Body of pancreas (tissue), 4 donors: ENCODE measurements around the gene PLEKHB1. TPM values are rescaled to one million over a fixed set of nuclear protein-coding genes. Genes with fewer than 3 reads are reported as not detected.
A peak's percentile ranks its signal among the peaks of the same experiment; 100 is the strongest.

Experiments used
- ATAC-seq: fragments of 150-250 bp; one replicate; pipeline ENCODE4 v1.9.1; 2016
- DNase-seq, 4 donors: peaks; one replicate each; pipeline ENCODE4 v3.0.0-alpha.2; 2019
- H3K27ac ChIP-seq, 4 donors: fragments of 200-600 bp; sonication (generic); 1 replicate in 3 of 4; 2 replicates in 1 of 4; pipeline versions ENCODE4 v1.5.1 to v1.6.1; 2016 to 2019; ENCODE audit warnings: mild to moderate bottlenecking in 1 of 4, mixed read lengths in 1 of 4, moderate library complexity in 1 of 4
- H3K27me3 ChIP-seq, 2 donors: fragments of 200-600 bp; sonication (generic); one replicate each; pipeline ENCODE4 v1.6.0; 2016; ENCODE audit warnings: mild to moderate bottlenecking in 1 of 2
- H3K36me3 ChIP-seq, 2 donors: fragments of 200-600 bp; sonication (generic); replicated peaks in 1 of 2; 2 replicates each; pipeline ENCODE4 v1.5.1; 2016; ENCODE audit warnings: low read depth in 2 of 2; ENCODE audit not compliant: insufficient read depth in 1 of 2
- H3K4me1 ChIP-seq: fragments of 200-600 bp; sonication (generic); one replicate; pipeline ENCODE4 v1.6.0; 2016
- H3K4me3 ChIP-seq, 2 donors: fragments of 200-600 bp; sonication (generic); 1 replicate in 1 of 2; 2 replicates in 1 of 2; pipeline ENCODE4 v1.5.1; 2016 to 2019
- H3K9me3 ChIP-seq, 3 donors: fragments of 200-600 bp; sonication (generic); 1 replicate in 2 of 3; 2 replicates in 1 of 3; pipeline ENCODE4 v1.5.1; 2016
- CTCF ChIP-seq, 7 experiments: fragments of 450-650 bp in 4 of 7; fragments of 200-600 bp in 3 of 7; sonication (generic) in 3 of 7; IDR thresholded peaks; one replicate each; pipeline ENCODE4 v1.5.1; 2016 to 2019; ENCODE audit warnings: antibody characterized with exemption in 7 of 7
- POLR2A ChIP-seq, 3 donors: fragments of 450-650 bp; IDR thresholded peaks; one replicate each; pipeline ENCODE4 v1.6.1; 2016; ENCODE audit warnings: antibody characterized with exemption in 3 of 3, mild to moderate bottlenecking in 2 of 3
- WGBS, 2 donors: methylation state at CpG; one replicate each; pipeline ENCODE4 v1.1.5; 2017; 5-methylcytosine and 5-hydroxymethylcytosine counted together
- intact Hi-C: fragments of 100-400 bp; cut with DNase I; formaldehyde crosslinking; loops from one replicate; pipeline ENCODE4 v1.15.1; 2023
- total RNA-seq, 2 donors: library from RNA; depleted of rRNA; stranded (reverse); fragments of >200 nt; gene quantifications; one replicate each; pipeline ENCODE4 v1.1.0, GENCODE V29; 2016

Gene PLEKHB1
- total RNA-seq, 2 donors from 2014 or later: 22.4 to 42.5 TPM

DNA sequence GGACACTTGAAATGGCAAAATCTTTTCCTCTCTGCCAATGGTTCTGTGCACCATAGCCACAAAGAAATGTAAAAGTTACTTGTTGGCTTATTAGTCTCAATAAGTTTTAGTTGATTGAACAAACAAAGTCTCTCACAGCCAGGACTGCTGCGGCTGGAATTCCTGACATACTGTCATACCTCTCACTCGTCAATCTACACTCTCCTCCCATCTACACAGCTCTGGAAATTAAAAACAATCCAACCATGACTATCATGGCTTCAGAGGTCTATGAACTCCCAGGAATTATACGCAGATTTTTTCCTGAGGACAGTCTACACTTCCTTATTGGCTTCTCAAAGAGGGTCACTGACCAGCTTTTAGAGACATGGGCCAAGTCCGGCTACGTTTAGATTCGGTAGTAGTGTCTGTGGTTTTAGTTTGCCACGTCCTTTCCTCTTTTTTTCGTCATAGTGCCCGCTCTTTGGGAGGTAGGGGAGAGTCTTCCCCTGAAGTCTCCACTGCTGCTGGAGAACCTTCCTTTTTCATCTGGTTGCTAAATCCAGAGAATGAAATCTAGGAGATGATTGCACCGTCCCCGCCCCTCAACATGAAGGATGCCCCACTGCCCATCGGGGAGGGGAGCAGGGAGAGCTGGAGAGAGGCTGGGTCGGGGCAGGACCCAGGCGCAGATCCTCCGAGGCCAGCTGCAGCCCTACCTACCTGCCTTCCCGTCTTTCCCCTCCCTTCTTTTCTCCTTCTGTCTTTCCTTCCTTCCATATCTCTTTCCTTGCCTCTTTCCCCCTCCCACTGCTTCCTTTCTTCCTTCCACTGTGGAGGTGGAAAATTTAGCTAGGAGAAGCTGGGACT is 1.0 kb upstream of the PLEKHB1 start:
- peaks cover 7% of the 10 kb centered on the region for H3K4me1 ChIP-seq
- 55 to 56% methylated on average over 16 of the region's 16 CpGs for WGBS, 2 donors
- TF ChIP-seq POLR2A (IDR thresholded peaks at IDR 0.05) (no peak), CTCF (IDR thresholded peaks at IDR 0.05) (no peak)
- no peak overlapping the region for H3K4me3 ChIP-seq
- DNase-seq (no peak), ATAC-seq (no peak)
- no peaks in the 10 kb centered on the region for H3K27me3 ChIP-seq
- H3K27ac ChIP-seq: no peak overlapping the region
- intact Hi-C loops: no loop called here
- H3K9me3 ChIP-seq: no peaks in the 10 kb centered on the region
- no peaks in the 10 kb centered on the region for H3K36me3 ChIP-seq

DNA sequence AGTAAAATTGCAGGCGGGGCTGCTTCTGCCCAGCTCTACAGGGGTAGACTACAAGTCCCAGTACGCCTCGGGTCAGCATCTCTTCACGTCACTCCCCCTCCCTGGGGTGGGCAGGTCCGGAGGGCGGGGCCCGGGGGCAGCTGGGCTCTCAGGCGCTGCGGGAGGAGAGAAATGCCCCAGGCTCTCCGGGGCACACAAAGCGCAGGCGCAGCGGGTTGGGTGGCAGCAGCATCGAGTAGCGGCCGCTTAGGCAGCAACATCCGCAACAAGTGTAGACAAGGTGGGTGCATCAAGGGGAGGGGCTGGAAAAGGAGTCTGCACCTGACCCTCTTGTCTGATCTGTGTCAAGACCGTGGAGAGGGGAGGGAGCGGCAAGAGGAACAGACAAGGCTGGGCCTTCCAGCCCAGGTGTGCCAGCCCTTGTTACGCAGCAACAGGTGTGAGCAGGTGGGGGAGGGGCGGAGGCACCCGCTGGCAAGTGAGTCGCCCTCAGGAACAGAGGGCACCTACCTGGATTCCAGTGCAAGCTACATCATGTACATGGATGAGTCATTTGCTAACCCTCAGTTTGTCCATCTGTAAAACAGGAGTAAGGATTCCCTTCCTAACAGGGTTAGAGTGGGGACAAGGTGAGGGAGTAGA is 1.2 kb downstream of the PLEKHB1 start:
- Histone ChIP-seq H3K4me1 (peaks cover 18% of the 10 kb centered on the region), H3K9me3 (no peaks in the 10 kb centered on the region), H3K27me3 (no peaks in the 10 kb centered on the region), H3K27ac (peak overlapping the region; percentile 4 to 62 (median 55)), H3K36me3 (no peaks in the 10 kb centered on the region), H3K4me3 (no peak overlapping the region)
- intact Hi-C loops: no loop called here
- 3 to 8% methylated on average over 21 to 23 of the region's 23 CpGs for WGBS, 2 donors
- ATAC-seq (peak; percentile 96), DNase-seq (peak; percentile 92 to 95 (median 94))
- peak in 1 of 7 experiments; percentile 3 for TF ChIP-seq CTCF (IDR thresholded peaks at IDR 0.05)
- peak; percentile 16 to 61 (median 55) for TF ChIP-seq POLR2A (IDR thresholded peaks at IDR 0.05)

GRCh38 chr11:73648121-73648520 is 1.7 kb downstream of the PLEKHB1 start:
- H3K9me3 ChIP-seq: no peaks in the 10 kb centered on the region
- no peak for ATAC-seq
- TF ChIP-seq POLR2A (IDR thresholded peaks at IDR 0.05) (no peak), CTCF (IDR thresholded peaks at IDR 0.05) (no peak)
- intact Hi-C loops: no loop called here
- H3K4me1 ChIP-seq: peaks cover 18% of the 10 kb centered on the region
- H3K4me3 ChIP-seq: no peak overlapping the region
- peak overlapping the region in 3 of 4 donors; percentile 4 to 59 (median 51) for H3K27ac ChIP-seq
- DNase-seq: no peak
- no peaks in the 10 kb centered on the region for H3K27me3 ChIP-seq
- H3K36me3 ChIP-seq: no peaks in the 10 kb centered on the region
- 83 to 90% methylated on average over 9 of the region's 9 CpGs for WGBS, 2 donors

DNA sequence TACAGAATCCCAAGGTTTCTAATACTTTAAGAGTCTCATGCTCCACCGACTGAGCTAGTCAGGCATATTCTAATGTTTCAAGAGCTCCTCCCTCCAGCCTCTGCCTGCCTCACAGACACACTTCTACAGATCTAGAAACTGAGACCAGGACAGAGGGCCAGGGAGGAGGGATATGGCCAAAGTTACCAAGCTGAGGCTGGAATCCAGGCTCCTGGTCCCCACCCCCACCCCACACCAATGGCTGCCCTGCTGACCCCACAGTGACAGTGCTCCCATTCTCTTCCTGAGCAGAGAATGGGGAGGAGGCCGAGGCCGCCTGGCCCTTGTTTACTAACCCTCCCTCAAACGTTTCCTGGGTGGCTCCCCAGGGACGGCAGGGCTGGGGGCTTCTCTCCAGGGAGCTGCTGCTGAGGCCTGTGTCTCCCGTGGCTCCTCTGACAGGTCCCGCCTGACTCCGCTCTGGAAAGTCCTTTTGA is 2.2 kb downstream of the PLEKHB1 start:
- no peak for ATAC-seq
- Histone ChIP-seq H3K27ac (no peak overlapping the region), H3K27me3 (no peaks in the 10 kb centered on the region), H3K36me3 (no peaks in the 10 kb centered on the region), H3K9me3 (no peaks in the 10 kb centered on the region), H3K4me3 (no peak overlapping the region), H3K4me1 (peaks cover 18% of the 10 kb centered on the region)
- intact Hi-C loops: no loop called here
- DNase-seq: no peak
- 55 to 69% methylated on average over 2 to 8 of the region's 8 CpGs for WGBS, 2 donors
- TF ChIP-seq CTCF (IDR thresholded peaks at IDR 0.05): no peak
- TF ChIP-seq POLR2A (IDR thresholded peaks at IDR 0.05): no peak
